H7 (cell line): ENCODE data around the gene RUNX1. TPM values are rescaled to one million over a fixed set of nuclear protein-coding genes. Genes with fewer than 3 reads are reported as not detected.

Source experiments
- DNase-seq: peaks from one replicate; pipeline ENCODE4 v3.0.0; 2012
- H3K27me3 ChIP-seq: 2 replicates; pipeline ENCODE4 v1.6.0; 2011; ENCODE audit warnings: mild to moderate bottlenecking, low read length; ENCODE audit not compliant: control insufficient read depth, insufficient read depth
- H3K36me3 ChIP-seq: replicated peaks from 2 replicates; pipeline ENCODE4 v1.5.1; 2011; ENCODE audit warnings: low read length; ENCODE audit not compliant: control insufficient read depth, insufficient read depth
- H3K4me3 ChIP-seq: 2 replicates; pipeline ENCODE4 v1.5.1; 2011; ENCODE audit warnings: low read depth, mild to moderate bottlenecking, control low read depth, low read length, moderate library complexity; ENCODE audit not compliant: insufficient read depth
- total RNA-seq: library from RNA; depleted of rRNA; stranded (reverse); fragments of >200 nt; shearing (Covaris generic); gene quantifications from 2 replicates; pipeline ENCODE4 v1.2.3, GENCODE V29; 2014

RUNX1 gene
- total RNA-seq, 1 experiment from 2014 or later = 0.48 TPM

DNA sequence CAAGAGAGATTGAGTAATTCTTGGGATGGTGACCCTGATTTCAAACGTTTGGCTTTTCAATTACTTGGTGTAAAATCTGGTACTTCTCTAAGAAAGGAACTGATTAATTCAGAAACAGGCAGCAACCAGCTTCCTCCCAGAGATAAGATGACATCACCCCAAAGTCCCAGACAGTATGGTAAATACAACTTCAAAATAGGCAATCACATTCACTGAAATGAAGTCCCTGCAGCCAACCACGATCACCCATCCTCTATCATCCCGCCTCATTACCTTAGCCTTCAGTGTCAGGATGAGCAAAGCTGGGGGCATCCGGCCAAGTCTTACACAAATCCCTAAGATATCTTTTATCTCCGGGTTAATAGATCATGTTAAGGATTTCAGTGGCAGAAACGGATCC, 26.4 kb upstream of the RUNX1 start:
- DNase-seq = no peak
- H3K36me3 ChIP-seq = no peaks in the 10 kb centered on the region
- H3K27me3 ChIP-seq = no peaks in the 10 kb centered on the region
- no peak overlapping the region for H3K4me3 ChIP-seq

DNA sequence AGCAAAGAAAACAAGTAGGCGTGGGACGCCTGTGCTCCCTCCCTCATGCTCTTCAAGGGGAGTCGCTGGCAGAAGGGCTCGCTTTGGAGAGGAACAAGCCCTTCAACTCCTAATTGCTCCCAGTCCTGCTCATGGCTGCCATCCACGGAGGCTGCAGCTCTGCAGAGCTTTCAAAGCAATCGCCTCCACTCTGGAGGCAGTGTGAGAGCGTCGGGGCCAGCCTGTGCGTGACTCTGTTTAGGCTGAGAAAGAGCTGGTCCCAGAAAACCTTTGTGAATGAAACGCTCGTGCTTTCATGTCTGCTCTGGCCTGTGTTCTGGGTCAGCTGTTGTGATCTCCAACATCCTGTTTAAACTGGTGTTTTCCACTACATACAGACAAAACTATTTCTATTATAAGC, 23.9 kb upstream of the RUNX1 start:
- H3K27me3 ChIP-seq = no peaks in the 10 kb centered on the region
- H3K4me3 ChIP-seq = no peak overlapping the region
- DNase-seq = no peak
- no peaks in the 10 kb centered on the region for H3K36me3 ChIP-seq

DNA sequence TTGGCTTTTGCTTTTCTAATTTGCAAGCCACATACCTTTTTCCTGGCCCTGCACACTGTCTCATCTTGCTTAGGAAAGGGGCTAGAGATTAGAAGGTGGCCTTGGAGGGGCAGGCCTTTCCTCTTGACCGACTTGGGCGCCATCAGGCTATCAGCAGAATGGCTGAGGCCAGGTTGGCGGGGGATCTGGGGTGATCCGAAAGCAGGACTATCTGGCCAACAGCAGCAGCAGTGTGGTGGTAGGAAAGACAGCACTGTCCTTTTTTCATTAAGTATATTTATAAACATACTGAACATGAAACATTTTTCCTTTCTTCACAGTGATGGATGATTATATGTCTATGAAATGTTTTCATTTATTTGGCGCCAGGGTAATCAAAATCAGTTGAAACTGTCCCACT, 23.5 kb upstream of the RUNX1 start:
- H3K4me3 ChIP-seq = no peak overlapping the region
- DNase-seq = no peak
- no peaks in the 10 kb centered on the region for H3K27me3 ChIP-seq
- no peaks in the 10 kb centered on the region for H3K36me3 ChIP-seq

DNA sequence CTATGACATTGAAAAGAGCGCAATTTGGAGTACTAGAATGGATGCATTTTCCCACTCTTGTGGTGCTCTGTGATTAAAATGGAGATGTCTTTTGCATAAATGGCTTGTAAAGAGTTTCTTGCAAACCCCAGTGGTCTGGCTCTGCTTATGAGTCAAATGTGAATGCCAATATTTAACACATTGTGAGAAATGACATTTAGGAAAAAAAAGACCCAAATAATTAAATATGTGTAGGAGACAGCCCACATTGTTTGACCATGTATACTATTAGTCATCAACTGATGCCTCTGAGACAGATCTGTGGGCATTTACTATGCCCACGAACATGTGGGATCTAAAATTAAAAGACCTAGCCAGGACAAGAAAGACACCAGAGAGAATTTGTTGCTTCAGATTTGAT, 22.2 kb upstream of the RUNX1 start:
- no peak for DNase-seq
- Histone ChIP-seq H3K36me3 (no peaks in the 10 kb centered on the region), H3K27me3 (no peaks in the 10 kb centered on the region), H3K4me3 (no peak overlapping the region)

DNA sequence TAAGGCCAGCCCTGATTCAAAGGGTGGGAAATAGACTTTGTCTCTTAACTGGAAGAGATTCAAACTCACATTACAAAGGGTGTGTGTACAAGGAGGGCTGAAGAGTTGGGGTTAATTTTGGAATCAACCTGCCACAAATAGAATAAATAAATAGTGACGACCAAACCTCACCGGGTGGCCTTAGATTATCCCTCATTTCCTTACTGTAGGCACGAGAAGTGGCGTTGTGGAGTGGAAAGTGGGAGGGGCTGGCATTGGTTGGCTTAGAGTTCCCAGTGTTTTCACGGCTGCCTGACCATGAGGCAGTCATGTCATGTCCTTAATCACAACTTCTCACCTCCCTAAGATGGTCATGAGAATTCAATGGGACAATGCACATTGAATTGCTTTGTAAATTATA, 21.3 kb upstream of the RUNX1 start:
- no peak overlapping the region for H3K4me3 ChIP-seq
- H3K36me3 ChIP-seq = no peaks in the 10 kb centered on the region
- H3K27me3 ChIP-seq = no peaks in the 10 kb centered on the region
- no peak for DNase-seq

DNA sequence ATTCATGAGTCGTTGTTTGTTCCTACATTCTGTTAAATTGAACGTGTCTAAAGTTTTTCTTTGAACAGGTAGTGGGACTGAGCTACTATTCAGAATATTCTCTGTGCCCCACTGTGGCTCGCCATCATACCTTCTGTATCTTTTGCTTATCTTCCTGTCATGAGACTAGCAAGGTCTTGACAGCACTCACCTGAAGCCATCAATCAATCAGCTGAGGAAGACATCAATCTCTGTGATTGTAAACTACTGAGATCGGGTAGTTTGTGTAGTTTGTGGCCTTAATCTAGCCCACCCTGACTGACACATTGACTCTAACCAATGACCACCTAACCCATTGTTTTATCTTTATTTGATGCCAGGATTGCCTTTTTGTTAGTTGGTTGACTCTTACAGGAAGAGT, 17.7 kb upstream of the RUNX1 start:
- H3K27me3 ChIP-seq = no peaks in the 10 kb centered on the region
- no peaks in the 10 kb centered on the region for H3K36me3 ChIP-seq
- H3K4me3 ChIP-seq = no peak overlapping the region
- no peak for DNase-seq

DNA sequence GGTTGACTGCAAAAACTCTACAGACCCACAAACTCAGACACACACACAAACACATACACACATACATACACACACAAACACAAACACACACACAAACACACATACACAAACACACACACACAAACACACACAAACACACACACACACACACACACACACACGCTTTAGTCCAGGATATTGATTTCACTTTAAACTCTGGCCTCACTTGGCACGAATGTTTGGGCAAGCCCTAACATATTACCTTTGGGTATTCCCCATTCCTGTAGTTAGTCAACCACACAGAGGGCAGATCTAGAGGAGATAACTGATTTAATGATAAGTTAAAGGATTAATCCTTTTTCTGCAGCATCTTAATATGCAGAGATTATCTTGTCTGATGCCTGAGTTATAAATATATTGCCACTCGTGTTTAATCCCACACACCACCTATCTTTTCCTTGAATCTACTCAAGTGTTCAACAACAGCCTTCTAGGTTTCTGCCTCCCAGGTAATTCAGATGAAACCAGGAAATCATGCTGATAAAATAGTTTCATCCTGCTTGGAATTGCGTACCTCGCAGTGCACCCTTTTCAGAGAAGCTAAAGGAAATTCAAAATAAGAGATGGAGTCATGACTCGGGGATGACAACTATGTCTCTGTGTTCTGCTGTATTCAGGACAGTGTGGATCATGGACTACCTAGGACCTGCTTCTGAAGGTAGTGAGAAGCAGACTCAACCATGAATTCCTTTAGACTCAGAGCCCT, 14.5 kb upstream of the RUNX1 start:
- Histone ChIP-seq H3K4me3 (no peak overlapping the region), H3K27me3 (no peaks in the 10 kb centered on the region), H3K36me3 (no peaks in the 10 kb centered on the region)
- no peak for DNase-seq

DNA sequence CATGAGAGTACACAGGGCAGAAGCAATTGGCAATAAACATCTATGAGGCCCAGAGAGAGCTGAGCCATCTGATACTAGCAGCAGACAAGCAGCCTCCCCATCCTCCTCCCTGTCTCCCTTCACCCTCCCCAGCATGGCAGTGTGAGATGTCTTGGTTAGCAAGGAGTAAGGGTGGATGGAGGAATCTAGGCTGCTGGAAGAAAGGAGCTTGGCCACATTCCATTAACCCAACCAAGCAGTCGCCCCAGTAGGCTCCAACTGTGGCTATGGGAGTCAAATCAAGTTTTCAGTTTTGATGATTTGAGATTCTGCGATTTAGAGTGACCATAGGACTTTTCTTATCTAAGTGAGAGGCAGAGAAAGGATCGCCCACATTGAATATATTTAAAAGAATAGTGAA, 12.9 kb upstream of the RUNX1 start:
- no peak for DNase-seq
- no peaks in the 10 kb centered on the region for H3K36me3 ChIP-seq
- no peaks in the 10 kb centered on the region for H3K27me3 ChIP-seq
- H3K4me3 ChIP-seq = no peak overlapping the region

DNA sequence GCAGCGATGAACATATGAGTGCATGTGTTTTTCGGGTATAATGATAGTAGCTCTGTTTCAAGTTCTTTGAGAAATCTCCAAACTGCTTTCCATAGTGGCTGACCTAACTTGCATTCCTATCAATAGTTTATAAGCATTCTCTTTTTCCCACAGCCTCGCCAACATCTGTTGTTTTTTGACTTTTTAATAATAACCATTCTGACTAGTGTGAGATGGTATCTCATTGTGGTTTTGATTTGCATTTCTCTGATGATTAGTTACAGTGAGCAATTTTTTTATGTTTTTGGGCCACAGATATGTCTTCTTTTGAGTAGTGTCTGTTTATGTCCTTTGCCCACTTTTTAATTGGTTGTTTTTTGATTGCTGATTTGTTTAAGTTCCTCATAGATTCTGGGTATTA, 10.6 kb upstream of the RUNX1 start:
- H3K4me3 ChIP-seq = no peak overlapping the region
- no peaks in the 10 kb centered on the region for H3K27me3 ChIP-seq
- no peaks in the 10 kb centered on the region for H3K36me3 ChIP-seq
- DNase-seq = no peak

DNA sequence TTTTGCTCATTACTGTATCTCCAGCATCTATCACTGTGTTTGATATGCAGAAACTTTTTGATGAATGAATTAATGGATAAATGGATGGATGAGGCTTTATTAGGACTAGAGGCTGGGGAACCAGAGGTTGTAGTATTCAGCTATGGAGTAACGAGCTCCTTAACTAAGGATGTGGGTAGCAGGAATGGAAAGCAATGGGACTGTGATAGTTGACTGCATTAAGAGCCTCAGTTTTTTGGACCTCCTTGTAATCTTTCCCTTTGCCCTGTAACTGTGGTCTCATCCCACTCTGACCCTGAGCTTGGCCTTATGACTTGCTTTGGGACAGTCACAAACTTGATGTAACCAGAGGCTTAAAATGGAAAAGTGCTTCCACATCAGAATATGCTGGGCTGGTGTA, 9.0 kb upstream of the RUNX1 start:
- H3K36me3 ChIP-seq = no peaks in the 10 kb centered on the region
- H3K27me3 ChIP-seq = no peaks in the 10 kb centered on the region
- no peak for DNase-seq
- H3K4me3 ChIP-seq = no peak overlapping the region

DNA sequence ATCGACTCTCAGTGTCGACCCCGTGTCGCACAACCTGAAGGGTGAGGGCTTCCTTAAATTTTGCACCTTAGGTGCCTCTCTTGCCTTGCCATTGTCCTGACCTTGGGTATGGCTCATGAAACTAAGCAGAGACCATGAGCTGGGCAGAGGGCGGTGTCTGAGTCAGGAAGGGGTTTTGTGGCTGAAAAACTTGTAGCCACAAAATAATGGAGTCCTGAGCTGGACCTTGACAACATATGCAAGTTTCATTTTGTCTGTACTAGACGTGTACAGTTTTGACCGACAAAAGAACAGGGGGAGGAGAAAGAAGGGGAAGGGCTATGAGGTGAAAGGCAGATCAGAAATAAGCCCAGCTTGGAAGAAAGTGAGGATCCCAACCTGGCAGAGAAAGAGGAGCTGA, 8.3 kb upstream of the RUNX1 start:
- H3K36me3 ChIP-seq = no peaks in the 10 kb centered on the region
- no peak for DNase-seq
- no peaks in the 10 kb centered on the region for H3K27me3 ChIP-seq
- no peak overlapping the region for H3K4me3 ChIP-seq

DNA sequence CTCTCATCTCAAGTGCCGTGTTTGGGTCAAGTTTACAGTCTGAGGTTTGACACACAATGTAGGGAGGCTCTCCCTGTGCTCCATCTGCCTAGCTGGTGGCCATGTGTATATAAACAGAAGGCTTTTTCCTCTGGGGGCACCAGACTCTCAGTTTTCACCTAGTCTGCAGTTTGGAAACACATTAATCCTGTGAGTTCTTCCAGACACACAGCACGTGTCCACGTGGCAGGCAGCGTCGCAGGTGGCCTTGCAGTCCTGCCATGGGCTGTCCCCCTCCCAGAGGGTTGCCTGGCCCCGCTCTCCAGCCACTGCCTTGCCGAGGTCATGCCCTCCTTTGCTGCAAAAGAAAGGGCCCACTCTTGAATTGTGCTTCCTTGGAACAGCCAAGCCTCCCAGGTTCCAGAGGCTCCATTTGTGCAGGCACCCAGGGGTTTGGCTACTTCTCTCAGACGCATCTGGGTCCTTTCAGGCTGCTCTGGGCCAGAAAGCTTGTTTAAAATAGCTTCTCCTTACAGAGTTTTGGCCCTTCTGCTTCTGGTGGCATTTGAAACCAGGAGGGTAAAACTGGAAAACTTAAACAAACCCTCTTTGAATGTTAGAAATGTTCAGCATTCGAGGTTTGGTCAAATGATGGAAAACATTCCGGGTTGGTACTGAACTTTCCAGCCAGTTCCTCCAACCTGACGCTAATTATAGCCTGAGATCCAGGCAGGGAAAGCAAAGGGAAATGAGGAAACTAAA, 4.4 kb upstream of the RUNX1 start:
- Histone ChIP-seq H3K36me3 (no peaks in the 10 kb centered on the region), H3K27me3 (no peaks in the 10 kb centered on the region), H3K4me3 (no peak overlapping the region)
- no peak for DNase-seq

DNA sequence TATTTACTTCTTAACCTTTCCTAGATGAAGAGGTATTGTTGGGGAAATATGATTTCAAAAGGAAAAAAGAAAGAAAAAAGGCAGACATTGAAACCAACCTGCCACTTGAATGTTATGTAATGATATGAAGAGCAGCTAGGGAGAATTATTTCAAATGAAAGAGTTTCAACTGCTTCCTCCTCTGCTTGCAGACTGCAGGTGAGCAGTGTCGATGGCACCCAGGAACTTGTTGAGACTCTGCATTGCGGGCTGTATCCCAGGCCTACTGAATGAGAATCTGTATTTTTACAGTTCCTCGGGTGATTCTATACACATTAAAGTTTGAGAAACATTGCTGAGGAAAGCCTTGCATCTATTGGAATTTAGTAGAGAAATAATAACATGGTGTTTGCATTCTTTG, 3.7 kb upstream of the RUNX1 start:
- H3K36me3 ChIP-seq = no peaks in the 10 kb centered on the region
- DNase-seq = no peak
- H3K4me3 ChIP-seq = no peak overlapping the region
- H3K27me3 ChIP-seq = no peaks in the 10 kb centered on the region

DNA sequence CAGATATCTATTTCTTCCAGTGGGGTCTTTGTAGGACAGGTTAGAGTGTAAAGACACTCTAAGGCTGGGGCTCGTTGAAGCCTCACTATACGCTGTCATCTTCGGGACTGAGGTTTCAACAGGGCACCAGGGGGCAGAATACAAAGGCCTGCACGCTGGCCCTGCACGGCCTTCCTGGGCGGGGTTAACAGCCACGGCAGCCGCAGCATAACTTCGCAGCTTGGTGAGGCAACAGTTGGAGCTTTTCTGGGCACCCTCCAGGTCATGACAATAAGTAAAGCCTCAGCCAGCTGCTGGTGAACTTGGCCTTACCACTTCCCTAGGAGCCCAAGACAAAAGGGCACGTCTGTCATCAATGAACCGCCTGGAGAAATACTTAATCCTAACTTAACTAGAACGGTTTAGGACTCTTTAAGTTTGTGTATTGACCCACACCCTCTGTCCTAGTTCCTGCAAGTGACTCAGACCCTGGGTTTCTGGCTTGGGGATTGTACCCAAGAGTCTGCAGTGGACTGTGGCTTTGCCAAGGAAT, 2.3 kb upstream of the RUNX1 start:
- Histone ChIP-seq H3K27me3 (no peaks in the 10 kb centered on the region), H3K4me3 (no peak overlapping the region), H3K36me3 (no peaks in the 10 kb centered on the region)
- peak; percentile 82 for DNase-seq
